Hepatocyte (in vitro differentiated cells): ENCODE data around the gene RASAL1. TPM values are rescaled to one million over a fixed set of nuclear protein-coding genes. Genes with fewer than 3 reads are reported as not detected.

Source experiments
- DNase-seq: peaks from one replicate; pipeline ENCODE4 v3.0.0-alpha.2; 2016; ENCODE audit warnings: low spot score
- H2AFZ ChIP-seq: fragments of 200-600 bp; sonication (generic); 2 replicates; pipeline ENCODE4 v1.6.0; 2016; ENCODE audit warnings: antibody characterized with exemption, mild to moderate bottlenecking
- H3K27ac ChIP-seq: fragments of 200-600 bp; sonication (generic); 2 replicates; pipeline ENCODE4 v1.5.1; 2016; ENCODE audit warnings: mild to moderate bottlenecking
- H3K27me3 ChIP-seq: fragments of 200-600 bp; sonication (generic); 2 replicates; pipeline ENCODE4 v1.6.1; 2016
- H3K36me3 ChIP-seq: fragments of 200-600 bp; sonication (generic); replicated peaks from 2 replicates; pipeline ENCODE4 v1.5.1; 2016; ENCODE audit warnings: low read depth; ENCODE audit not compliant: insufficient read depth
- H3K4me1 ChIP-seq: fragments of 200-600 bp; sonication (generic); 2 replicates; pipeline ENCODE4 v1.5.1; 2016; ENCODE audit warnings: mild to moderate bottlenecking, moderate library complexity; ENCODE audit not compliant: insufficient read depth
- H3K4me2 ChIP-seq: fragments of 200-600 bp; sonication (generic); 2 replicates; pipeline ENCODE4 v1.6.0; 2016
- H3K4me3 ChIP-seq: fragments of 200-600 bp; sonication (generic); 2 replicates; pipeline ENCODE4 v1.5.1; 2016; ENCODE audit warnings: mild to moderate bottlenecking
- H3K79me2 ChIP-seq: fragments of 200-600 bp; sonication (generic); 2 replicates; pipeline ENCODE4 v1.6.0; 2017; ENCODE audit warnings: mild to moderate bottlenecking
- H3K9me2 ChIP-seq: fragments of 200-600 bp; sonication (generic); replicated peaks from 2 replicates; pipeline ENCODE4 v1.6.0; 2017; ENCODE audit warnings: mild to moderate bottlenecking; ENCODE audit not compliant: insufficient read depth
- H3K9me3 ChIP-seq: fragments of 200-600 bp; sonication (generic); 2 replicates; pipeline ENCODE4 v1.5.1; 2016; ENCODE audit warnings: low read depth, mild to moderate bottlenecking
- H4K20me1 ChIP-seq: fragments of 200-600 bp; sonication (generic); 2 replicates; pipeline ENCODE4 v1.6.0; 2016; ENCODE audit warnings: mild to moderate bottlenecking; ENCODE audit not compliant: insufficient read depth, poor library complexity, severe bottlenecking
- EZH2 ChIP-seq: fragments of 200-600 bp; sonication (generic); IDR thresholded peaks from 2 replicates; pipeline ENCODE4 v1.6.1; 2016; ENCODE audit warnings: antibody characterized with exemption, mild to moderate bottlenecking, borderline replicate concordance
- EZH2phosphoT487 ChIP-seq: fragments of 200-600 bp; sonication (generic); IDR thresholded peaks from one replicate; pipeline ENCODE4 v1.6.1; 2018; ENCODE audit warnings: antibody characterized with exemption, mild to moderate bottlenecking, low read depth, moderate library complexity; ENCODE audit not compliant: unreplicated experiment, severe bottlenecking
- WGBS: methylation state at CpG from one replicate; pipeline ENCODE4 v1.1.6; 2016; ENCODE audit warnings: low lambda C conversion rate; ENCODE audit errors: missing lambda C conversion rate; 5-methylcytosine and 5-hydroxymethylcytosine counted together
- polyA plus RNA-seq: library from polyadenylated mRNA; unstranded; fragments of >200 nt; fragmentation: Nextera tagmentation; extraction: Ambion mirVana; gene quantifications from 2 replicates; pipeline ENCODE4 v1.2.1, GENCODE V29; 2016
- total RNA-seq: library from RNA; depleted of rRNA; stranded (reverse); fragments of >200 nt; gene quantifications from 2 replicates; pipeline ENCODE4 v1.2.3, GENCODE V29; 2014
- TF ChIP-seq, protein P1 (sequence below): fragments of 200-600 bp; sonication (generic); IDR thresholded peaks from 2 replicates; pipeline ENCODE4 v1.5.1; 2016; ENCODE audit warnings: antibody characterized with exemption, mild to moderate bottlenecking; ENCODE audit not compliant: poor library complexity

Gene RASAL1
- total and polyA plus RNA-seq, 2 experiments from 2014 or later, result 0.74 TPM; not detected in 1

DNA sequence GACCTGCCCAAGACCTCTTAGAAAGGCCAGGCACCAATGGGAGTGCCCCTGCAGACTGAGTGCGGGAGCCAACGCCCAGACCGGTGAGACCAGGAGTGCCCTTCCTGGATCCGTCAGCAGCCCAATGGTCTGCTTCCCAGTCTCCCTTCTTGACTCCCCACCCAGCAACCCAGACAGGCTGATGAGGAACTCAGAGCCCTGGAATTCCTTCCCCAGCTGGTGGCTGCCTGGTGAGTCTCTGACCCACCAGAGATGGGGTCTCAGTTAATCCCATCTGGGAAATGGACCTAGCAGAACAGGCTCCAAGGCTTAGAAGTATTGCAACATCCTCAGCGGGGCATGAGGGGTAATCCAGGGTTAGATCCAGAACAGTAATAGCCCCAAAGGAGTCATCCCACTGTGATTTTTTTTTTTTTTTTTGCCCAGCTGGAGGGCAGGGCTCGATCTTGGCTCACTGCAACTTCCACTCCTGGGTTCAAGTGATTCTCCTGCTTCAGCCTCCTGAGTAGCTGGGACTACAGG, 1.5 kb upstream of the RASAL1 start:
- WGBS, result 82% methylated on average over 6 of the region's 6 CpGs
- Histone ChIP-seq H3K4me2 (no peak overlapping the region), H3K4me3 (no peak overlapping the region), H4K20me1 (no peaks in the 10 kb centered on the region), H2AFZ (no peak overlapping the region), H3K27ac (no peak overlapping the region), H3K9me3 (no peaks in the 10 kb centered on the region), H3K4me1 (no peaks in the 10 kb centered on the region), H3K36me3 (no peaks in the 10 kb centered on the region), H3K27me3 (peaks cover 33% of the 10 kb centered on the region), H3K79me2 (no peaks in the 10 kb centered on the region), H3K9me2 (no peaks in the 10 kb centered on the region)
- TF ChIP-seq, protein P1, sequence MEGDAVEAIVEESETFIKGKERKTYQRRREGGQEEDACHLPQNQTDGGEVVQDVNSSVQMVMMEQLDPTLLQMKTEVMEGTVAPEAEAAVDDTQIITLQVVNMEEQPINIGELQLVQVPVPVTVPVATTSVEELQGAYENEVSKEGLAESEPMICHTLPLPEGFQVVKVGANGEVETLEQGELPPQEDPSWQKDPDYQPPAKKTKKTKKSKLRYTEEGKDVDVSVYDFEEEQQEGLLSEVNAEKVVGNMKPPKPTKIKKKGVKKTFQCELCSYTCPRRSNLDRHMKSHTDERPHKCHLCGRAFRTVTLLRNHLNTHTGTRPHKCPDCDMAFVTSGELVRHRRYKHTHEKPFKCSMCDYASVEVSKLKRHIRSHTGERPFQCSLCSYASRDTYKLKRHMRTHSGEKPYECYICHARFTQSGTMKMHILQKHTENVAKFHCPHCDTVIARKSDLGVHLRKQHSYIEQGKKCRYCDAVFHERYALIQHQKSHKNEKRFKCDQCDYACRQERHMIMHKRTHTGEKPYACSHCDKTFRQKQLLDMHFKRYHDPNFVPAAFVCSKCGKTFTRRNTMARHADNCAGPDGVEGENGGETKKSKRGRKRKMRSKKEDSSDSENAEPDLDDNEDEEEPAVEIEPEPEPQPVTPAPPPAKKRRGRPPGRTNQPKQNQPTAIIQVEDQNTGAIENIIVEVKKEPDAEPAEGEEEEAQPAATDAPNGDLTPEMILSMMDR, result no peak
- no peak for TF ChIP-seq EZH2
- no peak for TF ChIP-seq EZH2phosphoT487
- DNase-seq, result no peak

DNA sequence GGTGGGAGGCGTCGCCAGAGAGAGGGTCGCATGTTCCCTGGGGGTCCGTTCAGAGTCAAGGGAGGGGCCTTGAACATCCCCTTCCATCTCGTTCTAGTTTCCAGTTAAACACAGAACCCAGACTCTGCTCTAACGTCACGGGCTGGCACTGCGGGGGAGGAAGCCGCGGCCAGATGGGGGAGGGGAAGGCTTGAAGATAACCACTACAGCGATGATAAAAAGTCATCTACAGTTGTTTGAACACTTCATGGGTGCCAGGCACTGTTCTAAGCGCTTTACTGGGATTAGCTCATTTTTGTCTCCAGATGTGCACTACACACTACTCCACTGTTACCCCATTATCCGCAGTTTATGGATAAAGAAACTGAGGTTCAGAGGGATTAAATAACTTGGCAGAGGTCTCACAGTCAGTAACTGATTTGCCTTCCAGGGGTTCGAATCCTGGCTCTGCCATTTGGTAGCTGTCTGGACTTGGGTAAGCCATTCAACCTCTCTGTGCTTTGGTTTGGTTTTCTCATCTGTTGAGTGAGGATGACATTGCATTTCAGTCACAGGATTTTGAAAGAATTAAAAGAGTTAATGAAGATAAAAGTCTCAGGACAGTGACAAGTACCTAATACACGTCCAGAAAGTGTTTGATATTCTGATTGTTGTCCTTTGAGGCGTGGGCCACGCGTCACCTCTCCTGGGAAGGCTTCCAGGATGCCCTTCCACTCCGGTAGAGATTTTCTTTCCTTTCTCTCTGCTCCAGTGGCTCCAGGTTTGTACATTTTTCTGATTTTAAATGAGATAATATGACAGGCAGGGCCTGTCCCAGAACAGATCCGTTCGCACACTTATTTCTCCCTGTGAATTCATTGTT, 798 bp upstream of the RASAL1 start:
- peaks cover 33% of the 10 kb centered on the region for H3K27me3 ChIP-seq
- H3K4me3 ChIP-seq, result no peak overlapping the region
- H2AFZ ChIP-seq, result no peak overlapping the region
- DNase-seq, result no peak
- no peak overlapping the region for H3K27ac ChIP-seq
- H3K9me3 ChIP-seq, result no peaks in the 10 kb centered on the region
- WGBS, result 41% methylated on average over 21 of the region's 21 CpGs
- H3K4me2 ChIP-seq, result peak overlapping the region; percentile 56
- no peaks in the 10 kb centered on the region for H3K4me1 ChIP-seq
- no peaks in the 10 kb centered on the region for H3K79me2 ChIP-seq
- H3K36me3 ChIP-seq, result no peaks in the 10 kb centered on the region
- TF ChIP-seq EZH2 (no peak), EZH2phosphoT487 (no peak)
- TF ChIP-seq, protein P1, result no peak
- H3K9me2 ChIP-seq, result no peaks in the 10 kb centered on the region
- H4K20me1 ChIP-seq, result no peaks in the 10 kb centered on the region

DNA sequence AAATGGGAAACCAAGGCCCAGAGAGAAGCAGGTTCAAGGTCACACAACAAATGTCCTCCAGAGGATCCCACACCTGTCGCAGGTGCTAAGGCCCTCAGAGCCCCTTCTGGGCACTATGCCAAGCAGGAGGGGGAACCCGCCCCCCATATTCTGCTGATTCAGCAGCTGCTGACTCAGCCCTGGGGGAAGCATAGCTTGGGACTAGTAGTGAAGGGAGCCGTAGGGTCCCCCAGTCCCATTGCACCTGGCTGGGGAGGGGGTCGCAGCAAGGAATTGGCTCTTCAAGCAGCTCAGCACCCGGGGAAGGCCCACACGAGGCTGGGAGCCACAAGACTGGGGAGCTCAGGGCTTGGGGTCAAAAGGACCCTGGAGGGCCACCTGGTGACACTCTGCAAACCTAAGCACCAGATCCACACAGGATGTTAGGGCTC, 1.0 kb downstream of the RASAL1 start:
- no peak for TF ChIP-seq EZH2
- no peak for TF ChIP-seq EZH2phosphoT487
- TF ChIP-seq, protein P1, result no peak
- Histone ChIP-seq H3K4me3 (no peak overlapping the region), H3K4me2 (no peak overlapping the region), H3K36me3 (no peaks in the 10 kb centered on the region), H3K4me1 (no peaks in the 10 kb centered on the region), H3K27ac (no peak overlapping the region), H3K9me2 (no peaks in the 10 kb centered on the region), H4K20me1 (no peaks in the 10 kb centered on the region), H3K9me3 (no peaks in the 10 kb centered on the region), H2AFZ (no peak overlapping the region), H3K27me3 (peaks cover 33% of the 10 kb centered on the region), H3K79me2 (no peaks in the 10 kb centered on the region)
- DNase-seq, result no peak
- 79% methylated on average over 4 of the region's 6 CpGs for WGBS
